LoVo (cell line): ENCODE data around the gene CCM2.

Experiments used
- DNase-seq: peaks from one replicate; pipeline ENCODE4 v3.0.0-alpha.2; 2016; ENCODE audit warnings: low spot score

Gene CCM2

GRCh38 chr7:45065031-45065995, 65.3 kb downstream of the CCM2 start:
- no peak for DNase-seq

- no peak for DNase-seq
Observed at GRCh38 chr7:45066409-45066808, 66.4 kb downstream of the CCM2 start.

- no peak for DNase-seq
Observed at GRCh38 chr7:45067582-45067981, 67.6 kb downstream of the CCM2 start.

- DNase-seq, result no peak
Observed at GRCh38 chr7:45068236-45069023, 68.4 kb downstream of the CCM2 start.

GRCh38 chr7:45069444-45070253, 69.6 kb downstream of the CCM2 start:
- no peak for DNase-seq

- no peak for DNase-seq
Observed at GRCh38 chr7:45070254-45070642, 70.2 kb downstream of the CCM2 start.

- no peak for DNase-seq
Observed at GRCh38 chr7:45071528-45071927, 71.5 kb downstream of the CCM2 start.

- no peak for DNase-seq
Observed at GRCh38 chr7:45072131-45073030, 72.4 kb downstream of the CCM2 start.

GRCh38 chr7:45073031-45073785, 73.2 kb downstream of the CCM2 start:
- DNase-seq, result no peak

- DNase-seq, result no peak
Observed at GRCh38 chr7:45073786-45074527, 74.0 kb downstream of the CCM2 start.

- no peak for DNase-seq
Observed at GRCh38 chr7:45074528-45075354, 74.7 kb downstream of the CCM2 start.

- no peak for DNase-seq
Observed at GRCh38 chr7:45075355-45075644, 75.3 kb downstream of the CCM2 start.

- DNase-seq, result no peak
Observed at GRCh38 chr7:45075871-45076796, 76.1 kb downstream of the CCM2 start.

- DNase-seq, result no peak
Observed at GRCh38 chr7:45076946-45077345, 76.9 kb downstream of the CCM2 start.

GRCh38 chr7:45077579-45077978, 77.6 kb downstream of the CCM2 start:
- DNase-seq, result no peak

GRCh38 chr7:45078125-45078681, 78.2 kb downstream of the CCM2 start:
- DNase-seq, result no peak

GRCh38 chr7:45080265-45080957, 80.4 kb downstream of the CCM2 start:
- DNase-seq, result no peak
